Neural cell (in vitro differentiated cells): ENCODE data around the gene FUT8.

Experiments
- EP300 ChIP-seq: fragments of 450-650 bp; conservative IDR thresholded peaks from 2 replicates; pipeline ENCODE4 v1.6.1; 2014; ENCODE audit warnings: antibody characterized with exemption, mild to moderate bottlenecking, moderate library complexity; ENCODE audit not compliant: poor library complexity, severe bottlenecking
- EZH2 ChIP-seq: fragments of 200-600, 300-800 bp; shearing (Covaris generic), sonication (generic); IDR thresholded peaks from 2 replicates; pipeline ENCODE4 v1.6.1; 2014; ENCODE audit warnings: antibody characterized with exemption, low read length, borderline replicate concordance, mild to moderate bottlenecking; ENCODE audit not compliant: insufficient read depth, poor library complexity, severe bottlenecking
- POLR2AphosphoS5 ChIP-seq: IDR thresholded peaks from 2 replicates; pipeline ENCODE4 v1.6.1; 2012
- RAD21 ChIP-seq: fragments of 450-650 bp; conservative IDR thresholded peaks from 2 replicates; pipeline ENCODE4 v1.6.1; 2014; ENCODE audit warnings: antibody characterized with exemption, mild to moderate bottlenecking, moderate library complexity
- SMC3 ChIP-seq: fragments of 450-650 bp; conservative IDR thresholded peaks from 2 replicates; pipeline ENCODE4 v1.6.1; 2014; ENCODE audit warnings: antibody characterized with exemption, mild to moderate bottlenecking, moderate library complexity; ENCODE audit not compliant: poor library complexity
- TAF1 ChIP-seq: IDR thresholded peaks from 2 replicates; pipeline ENCODE4 v1.6.1; 2012; ENCODE audit warnings: low read depth
- TF ChIP-seq, protein P1 (sequence below): fragments of 450-650 bp; IDR thresholded peaks from 2 replicates; pipeline ENCODE4 v1.5.1; 2014; ENCODE audit warnings: antibody characterized with exemption, mild to moderate bottlenecking, moderate library complexity; ENCODE audit not compliant: poor library complexity, severe bottlenecking
- TF ChIP-seq, protein P2 (sequence below): IDR thresholded peaks from 2 replicates; pipeline ENCODE4 v1.6.1; 2012; ENCODE audit warnings: borderline replicate concordance

DNA sequence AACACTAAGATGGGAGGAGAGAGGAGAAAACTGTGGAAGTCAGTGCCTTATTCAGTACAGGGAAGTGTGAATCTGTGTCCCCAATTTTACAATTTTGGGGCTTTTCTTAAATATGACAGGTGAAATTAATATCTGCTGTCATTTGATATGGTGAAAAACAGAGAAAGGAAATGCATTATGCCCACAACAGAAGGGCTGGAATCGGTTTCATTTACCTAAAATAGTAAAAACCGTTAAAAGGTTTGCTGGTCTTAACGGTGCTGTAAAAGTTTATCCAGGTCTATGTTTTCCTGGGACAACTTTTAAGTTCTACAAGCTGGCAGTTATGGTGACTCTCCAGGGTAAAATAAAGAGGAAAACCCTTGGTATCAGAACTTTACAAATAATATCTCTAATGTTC lies 310.8 kb downstream of the FUT8 start:
- TF ChIP-seq, protein P1, sequence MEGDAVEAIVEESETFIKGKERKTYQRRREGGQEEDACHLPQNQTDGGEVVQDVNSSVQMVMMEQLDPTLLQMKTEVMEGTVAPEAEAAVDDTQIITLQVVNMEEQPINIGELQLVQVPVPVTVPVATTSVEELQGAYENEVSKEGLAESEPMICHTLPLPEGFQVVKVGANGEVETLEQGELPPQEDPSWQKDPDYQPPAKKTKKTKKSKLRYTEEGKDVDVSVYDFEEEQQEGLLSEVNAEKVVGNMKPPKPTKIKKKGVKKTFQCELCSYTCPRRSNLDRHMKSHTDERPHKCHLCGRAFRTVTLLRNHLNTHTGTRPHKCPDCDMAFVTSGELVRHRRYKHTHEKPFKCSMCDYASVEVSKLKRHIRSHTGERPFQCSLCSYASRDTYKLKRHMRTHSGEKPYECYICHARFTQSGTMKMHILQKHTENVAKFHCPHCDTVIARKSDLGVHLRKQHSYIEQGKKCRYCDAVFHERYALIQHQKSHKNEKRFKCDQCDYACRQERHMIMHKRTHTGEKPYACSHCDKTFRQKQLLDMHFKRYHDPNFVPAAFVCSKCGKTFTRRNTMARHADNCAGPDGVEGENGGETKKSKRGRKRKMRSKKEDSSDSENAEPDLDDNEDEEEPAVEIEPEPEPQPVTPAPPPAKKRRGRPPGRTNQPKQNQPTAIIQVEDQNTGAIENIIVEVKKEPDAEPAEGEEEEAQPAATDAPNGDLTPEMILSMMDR: no peak
- TF ChIP-seq, protein P2, sequence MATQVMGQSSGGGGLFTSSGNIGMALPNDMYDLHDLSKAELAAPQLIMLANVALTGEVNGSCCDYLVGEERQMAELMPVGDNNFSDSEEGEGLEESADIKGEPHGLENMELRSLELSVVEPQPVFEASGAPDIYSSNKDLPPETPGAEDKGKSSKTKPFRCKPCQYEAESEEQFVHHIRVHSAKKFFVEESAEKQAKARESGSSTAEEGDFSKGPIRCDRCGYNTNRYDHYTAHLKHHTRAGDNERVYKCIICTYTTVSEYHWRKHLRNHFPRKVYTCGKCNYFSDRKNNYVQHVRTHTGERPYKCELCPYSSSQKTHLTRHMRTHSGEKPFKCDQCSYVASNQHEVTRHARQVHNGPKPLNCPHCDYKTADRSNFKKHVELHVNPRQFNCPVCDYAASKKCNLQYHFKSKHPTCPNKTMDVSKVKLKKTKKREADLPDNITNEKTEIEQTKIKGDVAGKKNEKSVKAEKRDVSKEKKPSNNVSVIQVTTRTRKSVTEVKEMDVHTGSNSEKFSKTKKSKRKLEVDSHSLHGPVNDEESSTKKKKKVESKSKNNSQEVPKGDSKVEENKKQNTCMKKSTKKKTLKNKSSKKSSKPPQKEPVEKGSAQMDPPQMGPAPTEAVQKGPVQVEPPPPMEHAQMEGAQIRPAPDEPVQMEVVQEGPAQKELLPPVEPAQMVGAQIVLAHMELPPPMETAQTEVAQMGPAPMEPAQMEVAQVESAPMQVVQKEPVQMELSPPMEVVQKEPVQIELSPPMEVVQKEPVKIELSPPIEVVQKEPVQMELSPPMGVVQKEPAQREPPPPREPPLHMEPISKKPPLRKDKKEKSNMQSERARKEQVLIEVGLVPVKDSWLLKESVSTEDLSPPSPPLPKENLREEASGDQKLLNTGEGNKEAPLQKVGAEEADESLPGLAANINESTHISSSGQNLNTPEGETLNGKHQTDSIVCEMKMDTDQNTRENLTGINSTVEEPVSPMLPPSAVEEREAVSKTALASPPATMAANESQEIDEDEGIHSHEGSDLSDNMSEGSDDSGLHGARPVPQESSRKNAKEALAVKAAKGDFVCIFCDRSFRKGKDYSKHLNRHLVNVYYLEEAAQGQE: no peak
- TF ChIP-seq POLR2AphosphoS5: no peak
- no peak for TF ChIP-seq EZH2
- TF ChIP-seq EP300: no peak
- no peak for TF ChIP-seq TAF1
- no peak for TF ChIP-seq RAD21
- TF ChIP-seq SMC3: no peak
